Esophagus muscularis mucosa (tissue), 4 donors: ENCODE measurements around the gene RARG. TPM values are rescaled to one million over a fixed set of nuclear protein-coding genes. Genes with fewer than 3 reads are reported as not detected.

Experiments used
- DNase-seq: peaks from one replicate; pipeline ENCODE4 v3.0.0-alpha.2; 2017; ENCODE audit errors: extremely low spot score
- H3K27ac ChIP-seq, 4 donors: fragments of 200-600 bp; sonication (generic); replicated peaks in 1 of 4; 1 replicate in 3 of 4; 2 replicates in 1 of 4; pipeline ENCODE4 v1.5.1; 2016 to 2019; ENCODE audit warnings: mild to moderate bottlenecking in 1 of 4
- H3K27me3 ChIP-seq, 4 donors: fragments of 200-600 bp; sonication (generic); one replicate each; pipeline versions ENCODE4 v1.5.1 to v1.6.0; 2016 to 2019
- H3K36me3 ChIP-seq, 4 donors: fragments of 200-600 bp; sonication (generic); one replicate each; pipeline ENCODE4 v1.5.1; 2016 to 2019
- H3K4me1 ChIP-seq, 4 donors: fragments of 200-600 bp; sonication (generic); one replicate each; pipeline ENCODE4 v1.5.1; 2016 to 2019
- H3K4me3 ChIP-seq, 4 donors: fragments of 200-600 bp; sonication (generic); 1 replicate in 2 of 4; 2 replicates in 2 of 4; pipeline ENCODE4 v1.5.1; 2016 to 2019; ENCODE audit warnings: mild to moderate bottlenecking in 4 of 4, moderate library complexity in 1 of 4
- H3K9me3 ChIP-seq, 4 donors: fragments of 200-600 bp; sonication (generic); 1 replicate in 3 of 4; 2 replicates in 1 of 4; pipeline ENCODE4 v1.5.1; 2016 to 2019
- CTCF ChIP-seq, 3 experiments: fragments of 200-600 bp in 2 of 3; fragments of 450-650 bp in 1 of 3; sonication (generic) in 2 of 3; IDR thresholded peaks; one replicate each; pipeline ENCODE4 v1.5.1; 2017 to 2019; ENCODE audit warnings: antibody characterized with exemption in 3 of 3, mild to moderate bottlenecking in 2 of 3, moderate library complexity in 1 of 3
- EP300 ChIP-seq: sonication (generic); formaldehyde crosslinking; IDR thresholded peaks from one replicate; pipeline ENCODE4 v1.6.1; 2017; ENCODE audit warnings: antibody characterized with exemption
- POLR2A ChIP-seq: fragments of 450-650 bp; IDR thresholded peaks from one replicate; pipeline ENCODE4 v1.6.1; 2017; ENCODE audit warnings: antibody characterized with exemption, moderate library complexity, mild to moderate bottlenecking, low read depth
- POLR2AphosphoS5 ChIP-seq, 2 donors: sonication (generic); formaldehyde crosslinking; IDR thresholded peaks; one replicate each; pipeline ENCODE4 v1.6.1; 2017; ENCODE audit warnings: antibody characterized with exemption in 2 of 2
- WGBS: methylation state at CpG from one replicate; pipeline ENCODE4 v1.1.5; 2018; 5-methylcytosine and 5-hydroxymethylcytosine counted together
- intact Hi-C: fragments of 100-400 bp; cut with DNase I; formaldehyde crosslinking; loops from one replicate; pipeline ENCODE4 v1.15.1; 2023
- total RNA-seq, 4 donors: library from RNA; depleted of rRNA; stranded (reverse); fragments of >200 nt; gene quantifications; one replicate each; pipeline versions ENCODE4 v1.1.0 to v1.2.1, GENCODE V29; 2016

RARG gene
- total RNA-seq, 4 donors from 2014 or later: 10.3 to 26.1 (median 22.9) TPM

- peaks cover 20 to 39% (median 29%) of the 10 kb centered on the region in 4 donors for H3K4me1 ChIP-seq
- no peaks in the 10 kb centered on the region for H3K27me3 ChIP-seq
- TF ChIP-seq CTCF (IDR thresholded peaks at IDR 0.05): no peak
- no peak for TF ChIP-seq EP300
- TF ChIP-seq POLR2A: no peak
- TF ChIP-seq POLR2AphosphoS5 (IDR thresholded peaks at IDR 0.05): no peak
- 96% methylated on average over 3 of the region's 3 CpGs for WGBS
- peaks cover 15 to 28% (median 27%) of the 10 kb centered on the region in 4 donors for H3K36me3 ChIP-seq
- no peaks in the 10 kb centered on the region for H3K9me3 ChIP-seq
- intact Hi-C loops: no loop called here
- H3K4me3 ChIP-seq: no peak overlapping the region
- no peak overlapping the region for H3K27ac ChIP-seq
- DNase-seq: no peak
These were observed 24.0 kb upstream of the RARG start for GRCh38 chr12:53255996-53256395.

GRCh38 chr12:53254816-53255545 lies 23.0 kb upstream of the RARG start:
- no peak overlapping the region for H3K4me3 ChIP-seq
- 89% methylated on average over 1 of the region's 1 CpG for WGBS
- H3K27me3 ChIP-seq: no peaks in the 10 kb centered on the region
- H3K27ac ChIP-seq: no peak overlapping the region
- H3K9me3 ChIP-seq: no peaks in the 10 kb centered on the region
- intact Hi-C loops: no loop called here
- H3K36me3 ChIP-seq: peaks cover 15 to 28% (median 27%) of the 10 kb centered on the region in 4 donors
- no peak for DNase-seq
- peaks cover 24 to 45% (median 36%) of the 10 kb centered on the region in 4 donors for H3K4me1 ChIP-seq
- no peak for TF ChIP-seq CTCF (IDR thresholded peaks at IDR 0.05)
- TF ChIP-seq EP300: no peak
- no peak for TF ChIP-seq POLR2AphosphoS5 (IDR thresholded peaks at IDR 0.05)
- no peak for TF ChIP-seq POLR2A

GRCh38 chr12:53253298-53253697 lies 21.3 kb upstream of the RARG start:
- Histone ChIP-seq H3K27me3 (no peaks in the 10 kb centered on the region), H3K9me3 (no peaks in the 10 kb centered on the region), H3K27ac (peak overlapping the region in 2 of 4 donors; percentile 90 to 92), H3K4me1 (peaks cover 24 to 45% (median 36%) of the 10 kb centered on the region in 4 donors), H3K36me3 (peaks cover 15 to 28% (median 27%) of the 10 kb centered on the region in 4 donors), H3K4me3 (peak overlapping the region in 3 of 4 donors; percentile 74 to 95 (median 80))
- 96% methylated on average over 6 of the region's 13 CpGs for WGBS
- no peak for DNase-seq
- TF ChIP-seq CTCF (IDR thresholded peaks at IDR 0.05): no peak
- TF ChIP-seq EP300: no peak
- no peak for TF ChIP-seq POLR2A
- no peak for TF ChIP-seq POLR2AphosphoS5 (IDR thresholded peaks at IDR 0.05)
- intact Hi-C loops: no loop called here

DNA sequence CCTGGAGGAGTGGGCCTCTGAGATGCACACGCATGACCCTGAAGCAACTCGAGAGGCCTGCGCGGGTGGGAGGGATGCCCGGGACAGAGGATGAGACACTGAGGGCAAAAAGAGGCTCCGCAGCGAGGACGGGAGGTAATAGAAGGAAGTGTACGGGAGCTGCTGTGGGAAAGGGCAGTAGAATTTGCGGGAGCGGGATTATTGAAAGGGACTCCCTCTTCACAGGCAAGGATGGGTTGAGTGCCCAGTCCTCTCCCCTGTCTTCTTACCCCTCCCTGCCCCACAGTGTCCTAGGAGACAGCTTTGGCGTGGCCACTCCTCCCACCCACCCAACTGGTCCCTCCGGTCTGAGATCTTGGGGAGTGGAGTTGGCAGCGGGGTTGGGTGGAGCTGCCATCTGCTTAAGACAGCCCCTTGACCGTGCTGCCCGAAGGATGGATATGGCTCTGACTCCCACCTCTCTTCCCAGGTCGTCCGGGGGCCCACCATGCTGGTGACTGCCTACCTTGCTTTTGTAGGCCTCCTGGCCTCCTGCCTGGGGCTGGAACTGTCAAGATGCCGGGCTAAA lies 20.4 kb upstream of the RARG start:
- Histone ChIP-seq H3K4me1 (peaks cover 24 to 45% (median 36%) of the 10 kb centered on the region in 4 donors), H3K27me3 (no peaks in the 10 kb centered on the region), H3K4me3 (peak overlapping the region; percentile 74 to 95 (median 86)), H3K9me3 (no peaks in the 10 kb centered on the region), H3K27ac (peak overlapping the region; percentile 88 to 93 (median 91)), H3K36me3 (peaks cover 15 to 28% (median 27%) of the 10 kb centered on the region in 4 donors)
- TF ChIP-seq POLR2A (no peak), POLR2AphosphoS5 (IDR thresholded peaks at IDR 0.05) (no peak), CTCF (IDR thresholded peaks at IDR 0.05) (no peak), EP300 (no peak)
- intact Hi-C loops: no loop called here
- DNase-seq: no peak
- WGBS: 9% methylated on average over 19 of the region's 19 CpGs
